Kidney epithelial cell (primary cell): ENCODE measurements around the gene JAKMIP2. TPM values are rescaled to one million over a fixed set of nuclear protein-coding genes. Genes with fewer than 3 reads are reported as not detected.

Experiments
- DNase-seq: peaks from one replicate; pipeline ENCODE4 v3.0.0-alpha.2; 2010; ENCODE audit warnings: low read depth
- H3K27me3 ChIP-seq: 2 replicates; pipeline ENCODE4 v1.6.0; 2011; ENCODE audit warnings: low read length; ENCODE audit not compliant: control insufficient read depth, insufficient read depth
- H3K36me3 ChIP-seq: 2 replicates; pipeline ENCODE4 v1.5.1; 2011; ENCODE audit warnings: low read length; ENCODE audit not compliant: control insufficient read depth, insufficient read depth
- H3K4me3 ChIP-seq: 2 replicates; pipeline ENCODE4 v1.5.1; 2011; ENCODE audit warnings: low read depth, mild to moderate bottlenecking, control low read depth, low read length
- CTCF ChIP-seq: IDR thresholded peaks from 2 replicates; pipeline ENCODE4 v1.5.1; 2011; ENCODE audit warnings: mild to moderate bottlenecking, moderate library complexity, low read length, control low read depth, inconsistent platforms; ENCODE audit not compliant: insufficient read depth, poor library complexity, severe bottlenecking
- total RNA-seq: library from RNA; depleted of rRNA; stranded (reverse); fragments of >200 nt; gene quantifications from 2 replicates; pipeline ENCODE4 v1.2.3, GENCODE V29; 2015

Gene JAKMIP2
- total RNA-seq, 1 donor from 2014 or later, result 0.42 TPM

- no peaks in the 10 kb centered on the region for H3K27me3 ChIP-seq
- TF ChIP-seq CTCF, result no peak
- no peaks in the 10 kb centered on the region for H3K36me3 ChIP-seq
- H3K4me3 ChIP-seq, result no peak overlapping the region
- no peak for DNase-seq
Observed at GRCh38 chr5:147659166-147659929, 123.2 kb downstream of the JAKMIP2 start.

- TF ChIP-seq CTCF, result no peak
- Histone ChIP-seq H3K4me3 (no peak overlapping the region), H3K36me3 (no peaks in the 10 kb centered on the region), H3K27me3 (no peaks in the 10 kb centered on the region)
- DNase-seq, result no peak
Observed at GRCh38 chr5:147658293-147658932, 124.1 kb downstream of the JAKMIP2 start.

- no peaks in the 10 kb centered on the region for H3K36me3 ChIP-seq
- TF ChIP-seq CTCF, result no peak
- DNase-seq, result no peak
- no peak overlapping the region for H3K4me3 ChIP-seq
- H3K27me3 ChIP-seq, result no peaks in the 10 kb centered on the region
Observed at GRCh38 chr5:147648597-147648996, 133.9 kb downstream of the JAKMIP2 start.

GRCh38 chr5:147645197-147645596, 137.3 kb downstream of the JAKMIP2 start:
- Histone ChIP-seq H3K36me3 (no peaks in the 10 kb centered on the region), H3K4me3 (no peak overlapping the region), H3K27me3 (no peaks in the 10 kb centered on the region)
- no peak for DNase-seq
- no peak for TF ChIP-seq CTCF

GRCh38 chr5:147644460-147644859, 138.1 kb downstream of the JAKMIP2 start:
- DNase-seq, result no peak
- no peak for TF ChIP-seq CTCF
- no peaks in the 10 kb centered on the region for H3K36me3 ChIP-seq
- no peak overlapping the region for H3K4me3 ChIP-seq
- H3K27me3 ChIP-seq, result no peaks in the 10 kb centered on the region
